NCI-H146 treated with DMSO at 0.1 percent for 48 hours (cell line): ENCODE results near the gene GPATCH11.

Experiments used
- DNase-seq: peaks from one replicate; lab custom pipeline; 2025; ENCODE audit not compliant: unreplicated experiment; lab: John Stamatoyannopoulos, UW

Gene GPATCH11

DNA sequence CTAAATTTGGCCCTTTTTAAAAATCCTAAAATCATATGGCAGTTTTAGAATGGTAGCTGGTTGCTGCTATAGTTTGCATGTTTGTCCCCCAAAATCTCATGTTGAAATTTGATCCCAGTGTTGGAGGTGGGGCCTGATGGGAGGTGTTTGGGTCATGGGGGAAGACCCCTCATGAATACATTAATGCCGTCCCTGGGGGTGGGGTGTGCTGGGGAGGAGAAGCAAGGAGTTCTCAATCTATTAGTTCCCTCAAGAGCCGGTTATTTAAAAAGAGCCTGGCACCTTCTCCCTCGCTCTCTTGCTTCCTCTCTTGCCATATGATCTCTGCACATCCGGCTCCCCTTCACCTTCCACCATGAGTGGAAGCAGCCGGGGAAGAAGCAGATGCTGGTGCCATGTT lies 20.8 kb downstream of the GPATCH11 start:
- DNase-seq = no peak

DNA sequence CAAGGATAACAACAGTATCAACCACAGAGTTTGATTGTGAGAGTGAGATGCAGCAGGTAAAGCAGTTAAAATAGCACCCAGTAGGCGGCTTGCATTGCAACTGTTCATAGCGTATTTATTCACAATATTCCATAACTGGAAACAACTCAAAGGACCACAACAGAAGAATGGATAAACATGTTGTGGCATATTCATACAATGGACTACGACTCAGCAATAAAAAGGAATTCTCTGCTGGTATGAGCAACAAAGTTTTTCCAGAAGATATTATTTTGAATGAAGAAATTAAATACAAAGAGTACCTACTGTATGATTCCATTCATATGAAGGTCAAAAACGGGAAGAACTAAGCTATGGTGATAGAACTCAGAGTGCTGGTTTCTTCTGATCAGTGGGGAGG lies 25.2 kb downstream of the GPATCH11 start:
- no peak for DNase-seq

DNA sequence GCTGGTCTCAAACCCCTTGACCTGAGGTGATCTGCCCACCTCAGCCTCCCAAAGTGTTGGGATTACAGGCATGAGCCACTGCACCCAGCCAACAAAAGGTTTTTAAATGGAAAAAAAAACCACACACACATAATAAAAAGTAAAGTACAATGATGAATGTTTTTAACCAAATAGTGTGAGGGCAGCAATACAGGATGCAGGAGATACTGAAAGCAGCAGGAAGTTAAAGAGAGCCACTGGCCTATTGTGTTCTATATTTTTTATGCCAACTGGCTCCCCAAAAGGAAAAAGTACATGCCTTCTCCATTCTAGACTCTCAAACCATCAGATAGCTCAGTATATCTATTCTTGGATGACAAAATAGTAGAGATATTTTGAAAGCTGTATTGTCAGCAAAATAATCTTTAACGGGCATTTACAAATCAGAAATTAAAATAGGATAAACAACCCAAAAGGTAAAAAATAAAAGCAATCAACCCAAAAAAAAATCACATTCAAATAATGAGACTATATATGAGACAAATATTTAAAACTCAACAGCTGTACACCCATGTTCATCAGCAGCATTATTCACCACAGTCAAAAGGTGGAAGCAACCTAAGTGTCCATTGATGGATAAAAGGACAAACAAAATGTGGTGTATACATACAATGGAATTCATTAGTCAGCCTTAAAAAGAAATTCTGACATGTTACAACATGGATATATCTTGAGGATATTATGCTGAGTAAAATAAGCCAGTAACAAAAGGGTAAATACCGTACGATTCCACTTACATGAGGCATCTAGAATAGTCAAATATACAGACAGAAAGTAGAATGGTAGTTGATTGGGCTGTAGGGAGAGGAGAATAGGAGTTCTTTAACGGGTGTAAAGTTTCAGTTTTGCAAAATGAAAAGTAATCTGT lies 26.2 kb downstream of the GPATCH11 start:
- DNase-seq = no peak

DNA sequence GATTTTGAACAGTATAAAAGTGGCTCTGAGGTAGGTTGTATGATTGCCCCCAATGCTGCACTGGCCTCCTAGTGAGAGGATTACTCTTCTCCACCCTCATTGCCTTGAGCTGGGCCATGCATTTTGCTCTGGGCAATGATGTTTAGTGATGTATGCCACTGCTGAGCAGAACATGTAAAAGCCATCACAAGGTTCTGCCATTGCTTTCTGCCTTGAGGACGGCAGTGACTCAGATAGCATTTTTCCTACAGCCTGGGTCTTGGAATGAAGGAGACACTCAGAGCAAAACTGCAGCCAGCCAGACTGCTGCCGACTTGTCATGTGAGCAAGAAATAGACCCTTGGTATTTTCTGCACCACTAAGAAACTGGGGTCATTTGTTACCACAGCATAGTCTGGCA lies 27.6 kb downstream of the GPATCH11 start:
- DNase-seq = no peak

DNA sequence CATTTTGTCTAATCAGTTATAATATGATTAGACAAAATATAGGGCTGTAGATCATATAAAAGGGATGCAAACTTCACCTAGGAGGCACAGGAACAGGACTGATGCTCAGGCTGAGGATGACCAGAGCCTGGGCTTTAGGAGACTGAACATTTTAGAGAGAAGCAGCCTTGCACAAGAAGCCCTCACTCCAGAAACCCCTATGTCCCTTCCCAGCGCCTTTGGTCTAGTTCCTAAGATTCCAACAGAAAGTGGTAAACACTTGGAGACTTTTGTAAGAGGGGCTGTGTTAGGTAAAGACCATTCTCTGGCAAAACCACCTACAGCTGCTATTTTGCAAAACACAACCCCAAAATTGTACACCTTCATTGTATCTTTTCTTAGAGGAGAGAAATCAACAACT lies 33.2 kb downstream of the GPATCH11 start:
- no peak for DNase-seq

DNA sequence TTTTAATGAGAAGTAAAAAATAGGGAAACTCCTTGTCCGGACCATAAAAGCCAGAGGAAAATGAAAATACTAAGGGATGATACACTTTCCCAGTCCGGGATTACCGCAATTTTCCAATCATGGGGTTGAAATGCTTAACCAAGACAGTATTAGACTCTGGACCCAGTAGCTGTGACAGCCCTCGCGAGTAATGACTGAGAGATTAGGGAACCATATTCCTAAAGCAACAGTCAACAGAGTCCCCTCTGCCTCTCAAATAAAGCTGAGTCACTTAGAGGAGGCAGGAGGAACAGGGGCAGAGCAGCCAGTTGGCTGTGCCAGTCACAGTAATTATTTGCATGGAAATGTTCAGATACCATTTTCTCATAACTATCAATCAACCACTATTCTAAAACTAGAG lies 34.8 kb downstream of the GPATCH11 start:
- DNase-seq = no peak

DNA sequence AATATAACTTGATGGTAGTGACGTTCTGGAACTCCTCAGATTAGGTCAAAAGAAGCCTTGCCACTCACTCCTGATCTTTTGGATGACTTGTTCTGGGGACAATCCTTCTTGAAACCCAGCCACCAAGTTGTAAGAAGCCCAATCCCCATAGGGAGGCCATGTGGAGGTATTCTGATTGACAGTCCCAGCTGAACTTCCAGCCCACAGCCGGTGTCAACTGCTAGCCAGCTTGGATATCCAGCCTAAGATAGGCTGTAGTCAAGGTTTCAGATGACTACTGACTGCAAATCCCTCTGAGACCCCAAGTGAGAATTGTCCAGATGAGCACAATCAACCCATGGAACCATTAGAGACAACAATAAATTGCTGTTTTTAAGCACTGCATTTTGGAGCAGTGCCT lies 41.1 kb downstream of the GPATCH11 start:
- DNase-seq = no peak

DNA sequence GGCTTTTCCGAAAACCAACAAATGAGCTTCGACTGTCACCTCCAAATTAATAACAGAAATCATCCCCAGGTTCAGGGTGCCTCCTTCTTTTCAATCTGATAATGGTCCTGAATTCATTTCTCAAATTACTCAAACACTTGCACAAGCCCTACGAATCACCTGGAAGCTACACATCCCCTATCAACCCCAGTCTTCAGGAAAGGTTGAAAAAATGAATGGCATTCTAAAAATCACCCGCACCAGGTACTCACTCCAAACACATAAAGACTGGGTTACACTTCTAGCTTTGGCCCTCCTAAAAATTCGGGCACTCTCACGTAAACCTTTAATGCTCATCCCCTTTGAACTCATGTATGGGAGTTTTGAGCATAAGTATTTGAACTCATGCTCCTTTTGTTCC lies 48.6 kb downstream of the GPATCH11 start:
- no peak for DNase-seq

DNA sequence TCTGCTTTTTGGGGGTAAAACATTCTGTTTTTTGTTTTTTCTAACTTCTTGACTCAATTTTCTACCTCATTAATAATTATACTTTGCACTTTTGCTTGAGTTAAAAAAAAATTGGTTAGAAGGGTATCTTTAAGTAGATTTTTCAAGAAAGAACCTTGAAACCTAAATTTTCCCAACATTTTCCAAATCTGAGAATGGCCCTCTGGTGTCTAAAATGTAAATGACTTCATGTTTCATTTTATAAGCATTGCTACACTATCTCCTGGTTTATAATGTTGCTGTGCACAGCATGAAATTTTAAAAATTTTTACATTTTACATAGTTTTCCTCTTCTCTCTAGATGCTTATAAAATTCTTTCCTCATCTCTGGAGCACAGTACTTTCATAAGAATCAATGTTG lies 58.2 kb downstream of the GPATCH11 start:
- DNase-seq = no peak

DNA sequence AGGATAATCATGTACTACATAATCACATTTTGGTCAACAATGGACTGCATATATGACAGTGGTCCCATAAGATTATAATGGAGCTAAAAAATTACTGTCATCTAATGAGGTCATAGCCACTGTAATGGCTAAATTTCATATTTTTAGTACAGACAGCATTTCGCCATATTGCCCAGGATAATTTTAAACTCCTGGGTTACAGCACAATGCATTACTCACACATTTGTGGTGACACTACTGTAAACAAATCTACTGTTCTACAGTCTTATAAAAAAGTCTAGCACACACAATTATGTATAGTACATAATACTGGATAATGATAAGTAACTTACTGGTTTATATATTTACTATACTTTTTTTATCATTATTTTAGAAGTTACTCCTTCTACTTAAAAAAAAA lies 59.7 kb downstream of the GPATCH11 start:
- no peak for DNase-seq

DNA sequence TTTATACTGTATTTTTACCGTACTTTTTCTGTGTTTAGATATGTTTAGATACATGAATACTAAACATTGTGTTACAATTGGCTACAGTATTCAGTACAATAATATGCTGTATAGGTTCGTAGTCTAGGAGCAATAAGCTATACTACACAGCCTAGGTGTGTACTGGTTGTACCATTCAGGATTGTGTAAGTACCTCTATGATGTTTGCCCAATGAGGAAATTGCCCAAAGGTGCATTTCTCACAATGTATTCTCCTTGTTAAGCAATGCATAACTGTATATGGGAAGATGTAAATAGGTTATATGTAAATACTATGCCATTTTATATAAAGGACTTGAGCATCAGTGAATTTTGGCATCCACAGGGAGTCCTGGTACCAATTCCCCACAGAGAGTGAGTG lies 61.7 kb downstream of the GPATCH11 start:
- no peak for DNase-seq

DNA sequence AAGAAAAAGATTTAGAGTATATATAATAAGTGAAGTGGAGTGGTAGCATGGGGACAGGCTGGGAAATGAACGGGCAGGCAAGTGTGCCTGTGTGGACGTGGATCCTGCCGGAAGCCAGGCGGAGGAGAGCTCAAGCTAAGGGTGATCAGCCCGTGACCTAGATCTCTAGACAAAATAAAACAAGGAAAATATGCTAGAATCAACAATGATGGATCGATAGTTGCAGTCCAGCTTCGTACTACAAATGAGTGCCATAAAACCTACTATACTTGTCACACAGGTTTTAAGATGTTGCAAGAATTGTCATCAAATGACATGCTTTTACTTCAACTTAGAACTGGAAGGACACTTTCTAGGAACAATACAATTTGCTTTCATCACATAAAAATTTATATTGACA lies 64.0 kb downstream of the GPATCH11 start:
- no peak for DNase-seq
